Glomerular endothelial cell (primary cell): Measurements from ENCODE around the gene ANKRD33. TPM values are rescaled to one million over a fixed set of nuclear protein-coding genes. Genes with fewer than 3 reads are reported as not detected.

Experiments used
- DNase-seq: peaks from one replicate; pipeline ENCODE4 v3.0.0-alpha.2; 2011; ENCODE audit warnings: low read depth, low spot score; ENCODE audit errors: extremely low read depth
- total RNA-seq: library from RNA; depleted of rRNA; stranded (reverse); fragments of >200 nt; gene quantifications from 2 replicates; pipeline ENCODE4 v1.2.3, GENCODE V29; 2015

The ANKRD33 gene
- total RNA-seq, 1 donor from 2014 or later: 1.2 TPM

- DNase-seq: no peak
Observed at GRCh38 chr12:51937926-51938325, 50.0 kb downstream of the ANKRD33 start.

GRCh38 chr12:51938726-51939125, 50.8 kb downstream of the ANKRD33 start:
- no peak for DNase-seq

GRCh38 chr12:51941011-51941581, 53.2 kb downstream of the ANKRD33 start:
- DNase-seq: no peak

Other genes starting within 250 kb of the ANKRD33 start
- gene FIGNL2, start 39.4 kb upstream of the ANKRD33 start, total RNA-seq: 0.41 and 0.73 TPM in 2 replicates
- gene ACVRL1, start 19.4 kb downstream of the ANKRD33 start, total RNA-seq: 933 and 964 TPM in 2 replicates
- 5.2 and 9.0 TPM in 2 replicates for gene ACVR1B, start 63.6 kb downstream of the ANKRD33 start, total RNA-seq
- 38.2 and 53.3 TPM in 2 replicates for gene TAMALIN, start 118.8 kb downstream of the ANKRD33 start, total RNA-seq
- 2.4 and 3.4 TPM in 2 replicates for gene NR4A1, start 163.3 kb downstream of the ANKRD33 start, total RNA-seq
- gene ATG101, start 181.9 kb downstream of the ANKRD33 start, total RNA-seq: 44.3 and 76.7 TPM in 2 replicates
- not detected in 2 replicates for gene SMIM41, start 191.6 kb downstream of the ANKRD33 start, total RNA-seq